HepG2 (cell line): Measurements from ENCODE around the gene GNG12. TPM values are rescaled to one million over a fixed set of nuclear protein-coding genes. Genes with fewer than 3 reads are reported as not detected.

Source experiments
- ATAC-seq: fragments of 200-7000 bp; cut with Tn5 transposase; 3 replicates; pipeline ENCODE4 v1.9.1; 2020; ENCODE audit warnings: mild to moderate bottlenecking, moderate library complexity
- BruUV-seq: library from RNA; stranded (reverse); fragments of 400-500 nt; replicated peaks from 2 replicates; lab custom pipeline; 2021; lab: Mats Ljungman, UMichigan
- CTCF ChIA-PET: fragments of 300-600 bp; formaldehyde crosslinking; extraction: SDS; loops from one replicate; lab custom pipeline; 2021; ENCODE audit warnings: low total read pairs, inconsistent platforms, low intra/inter-chr PET ratio; lab: Yijun Ruan, JAX
- POLR2A ChIA-PET: fragments of 350-600 bp; sonication (Branson Sonifier 250); formaldehyde crosslinking; loops from one replicate; lab custom pipeline; 2020; ENCODE audit warnings: antibody characterized with exemption, inconsistent platforms; lab: Yijun Ruan, JAX
- DNase-seq: peaks from one replicate; pipeline ENCODE4 v3.0.0-alpha.2; 2015; ENCODE audit warnings: low spot score
- FAIRE-seq: peaks from 3 replicates; lab custom pipeline; 2011; peaks lifted over from hg19 to GRCh38; lab: Jason Lieb, UNC
- H2AFZ ChIP-seq: one replicate; pipeline ENCODE4 v1.6.1; 2011; ENCODE audit warnings: low read length, inconsistent platforms
- H3K27ac ChIP-seq: fragments of 300-600 bp; 3 replicates; pipeline ENCODE4 v1.8.0; 2011; ENCODE audit warnings: mixed run types, mild to moderate bottlenecking, mixed read lengths, low read length, inconsistent platforms; ENCODE audit not compliant: insufficient read depth; ENCODE audit errors: extremely low read length
- H3K27me3 ChIP-seq, 2 experiments: fragments of 200-600 bp in 1 of 2; 2 replicates in 1 of 2; 3 replicates in 1 of 2; pipeline versions ENCODE4 v1.6.0 to v1.8.0; 2011; ENCODE audit warnings: low read length in 2 of 2, mild to moderate bottlenecking in 2 of 2, moderate library complexity in 2 of 2, inconsistent platforms in 1 of 2; ENCODE audit not compliant: insufficient read depth in 2 of 2, control insufficient read depth in 1 of 2
- H3K36me3 ChIP-seq, 2 experiments: fragments of 200-600 bp in 1 of 2; replicated peaks in 1 of 2; 2 replicates in 1 of 2; 3 replicates in 1 of 2; pipeline versions ENCODE4 v1.5.1 to v1.8.0; 2011; ENCODE audit warnings: low read length in 2 of 2, inconsistent platforms in 1 of 2; ENCODE audit not compliant: insufficient read depth in 2 of 2, control insufficient read depth in 1 of 2
- H3K4me1 ChIP-seq: 2 replicates; pipeline ENCODE4 v1.5.1; 2012; ENCODE audit warnings: low read length, inconsistent platforms; ENCODE audit not compliant: insufficient read depth
- H3K4me2 ChIP-seq: 2 replicates; pipeline ENCODE4 v1.6.0; 2011; ENCODE audit warnings: low read depth, low read length, inconsistent platforms
- H3K4me3 ChIP-seq, 3 experiments: fragments of 200-600 bp in 1 of 3; sonication (generic), shearing (Covaris generic) in 1 of 3; replicated peaks in 1 of 3; 2 replicates each; pipeline ENCODE4 v1.5.1; 2011 to 2016; ENCODE audit warnings: low read length in 3 of 3, inconsistent platforms in 2 of 3, low read depth in 2 of 3, mild to moderate bottlenecking in 2 of 3, control low read depth in 1 of 3, mixed read lengths in 1 of 3; ENCODE audit not compliant: insufficient read depth in 1 of 3
- H3K79me2 ChIP-seq: one replicate; pipeline ENCODE4 v1.6.1; 2011; ENCODE audit warnings: low read length, inconsistent platforms; ENCODE audit not compliant: insufficient read depth
- H3K9ac ChIP-seq: 2 replicates; pipeline ENCODE4 v1.6.0; 2011; ENCODE audit warnings: mild to moderate bottlenecking, low read depth, low read length, inconsistent platforms; ENCODE audit not compliant: insufficient read depth
- H3K9me3 ChIP-seq: 2 replicates; pipeline ENCODE4 v1.5.1; 2012; ENCODE audit warnings: mild to moderate bottlenecking, low read length
- H4K20me1 ChIP-seq: 2 replicates; pipeline ENCODE4 v1.6.0; 2011; ENCODE audit warnings: inconsistent platforms, mild to moderate bottlenecking, low read length, moderate library complexity; ENCODE audit not compliant: insufficient read depth
- ATF7 ChIP-seq, 2 experiments: fragments of 450-650 bp in 1 of 2; sonication (generic) in 1 of 2; formaldehyde crosslinking in 1 of 2; IDR thresholded peaks; 2 replicates each; pipeline versions ENCODE4 v1.4.0 to v1.6.1; 2016 to 2020; ENCODE audit warnings: antibody characterized with exemption in 1 of 2, mild to moderate bottlenecking in 1 of 2, missing genetic modification reagents in 1 of 2
- CREB1 ChIP-seq, 2 experiments: fragments of 450-650 bp in 1 of 2; IDR thresholded peaks; 2 replicates each; pipeline ENCODE4 v1.6.1; 2016 to 2017; ENCODE audit warnings: control low read depth in 1 of 2, mild to moderate bottlenecking in 1 of 2, missing compliant biosample characterization in 1 of 2, missing genetic modification characterization in 1 of 2
- FOXO1 ChIP-seq: sonication (generic); formaldehyde crosslinking; IDR thresholded peaks from 2 replicates; pipeline ENCODE4 v1.4.0; 2020; ENCODE audit warnings: missing genetic modification reagents
- RXRB ChIP-seq: IDR thresholded peaks from 2 replicates; pipeline ENCODE4 v1.6.1; 2016; ENCODE audit warnings: borderline replicate concordance, missing genetic modification reagents, missing compliant biosample characterization
- ZFAT ChIP-seq: sonication (generic); formaldehyde crosslinking; conservative IDR thresholded peaks from 2 replicates; pipeline ENCODE4 v1.8.1; 2023; ENCODE audit warnings: missing genetic modification reagents, inconsistent platforms
- ZNF570 ChIP-seq: sonication (generic); formaldehyde crosslinking; IDR thresholded peaks from 2 replicates; pipeline ENCODE4 v1.4.0; 2020; ENCODE audit warnings: mild to moderate bottlenecking, missing genetic modification reagents, borderline replicate concordance
- WGBS: methylation state at CpG from one replicate; pipeline ENCODE4 v1.1.6; 2017; ENCODE audit warnings: low lambda C conversion rate; 5-methylcytosine and 5-hydroxymethylcytosine counted together
- in situ Hi-C: cut with HindIII; loops from 2 replicates; pipeline ENCODE4 v1.10.0; 2017; ENCODE audit warnings: low pct_unique_long_range_greater_than_20kb; ENCODE audit not compliant: extremely low pct_ligation_motif_present
- intact Hi-C: fragments of 100-400 bp; cut with micrococcal nuclease; formaldehyde crosslinking; loops from one replicate; pipeline ENCODE4 v1.10.0; 2022; ENCODE audit not compliant: unreplicated experiment
- polyA plus RNA-seq, 8 experiments: library from polyadenylated mRNA; depleted of rRNA in 3 of 8; stranded (reverse) in 7 of 8; unstranded in 1 of 8; fragments of >200 nt; fragmentation: Illumina TruSeq in 4 of 8; extraction: Trizol in 4 of 8; gene quantifications; 2 replicates each; pipeline versions ENCODE4 v1.2.1 to v1.2.3, GENCODE V29; 2011 to 2016; ENCODE audit warnings: low read depth in 4 of 8, missing spikeins in 1 of 8, mixed read lengths in 1 of 8; ENCODE audit not compliant: insufficient read depth in 1 of 8
- total RNA-seq, 5 experiments: library from RNA; depleted of rRNA; stranded (reverse); fragments of >200 nt; fragmentation: Illumina TruSeq; extraction: Trizol; gene quantifications; 2 replicates each; pipeline ENCODE4 v1.2.3, GENCODE V29; 2016; ENCODE audit warnings: low read depth in 1 of 5
- TF ChIP-seq, protein P1 (sequence below): IDR thresholded peaks from 2 replicates; pipeline ENCODE4 v1.6.1; 2016

The GNG12 gene
- total and polyA plus RNA-seq, 2 of the 13 experiments (the other 11 are each of a cell fraction or from before 2014, with no cell fraction given) = 0.11 TPM

GRCh38 chr1:67672260-67672803 lies 160.9 kb downstream of the GNG12 start (continued):
- TF ChIP-seq RXRB (CRISPR knock-in tag) (0 out of 2 replicates have a peak, but pooled peaks have one; percentile 20), FOXO1 (CRISPR knock-in tag) (no peak), ZNF570 (CRISPR knock-in tag) (no peak)
- TF ChIP-seq, protein P1, sequence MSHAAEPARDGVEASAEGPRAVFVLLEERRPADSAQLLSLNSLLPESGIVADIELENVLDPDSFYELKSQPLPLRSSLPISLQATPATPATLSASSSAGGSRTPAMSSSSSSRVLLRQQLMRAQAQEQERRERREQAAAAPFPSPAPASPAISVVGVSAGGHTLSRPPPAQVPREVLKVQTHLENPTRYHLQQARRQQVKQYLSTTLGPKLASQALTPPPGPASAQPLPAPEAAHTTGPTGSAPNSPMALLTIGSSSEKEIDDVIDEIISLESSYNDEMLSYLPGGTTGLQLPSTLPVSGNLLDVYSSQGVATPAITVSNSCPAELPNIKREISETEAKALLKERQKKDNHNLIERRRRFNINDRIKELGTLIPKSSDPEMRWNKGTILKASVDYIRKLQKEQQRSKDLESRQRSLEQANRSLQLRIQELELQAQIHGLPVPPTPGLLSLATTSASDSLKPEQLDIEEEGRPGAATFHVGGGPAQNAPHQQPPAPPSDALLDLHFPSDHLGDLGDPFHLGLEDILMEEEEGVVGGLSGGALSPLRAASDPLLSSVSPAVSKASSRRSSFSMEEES (CRISPR knock-in tag) = no peak
- TF ChIP-seq, all 625 proteins: peak for 9

DNA sequence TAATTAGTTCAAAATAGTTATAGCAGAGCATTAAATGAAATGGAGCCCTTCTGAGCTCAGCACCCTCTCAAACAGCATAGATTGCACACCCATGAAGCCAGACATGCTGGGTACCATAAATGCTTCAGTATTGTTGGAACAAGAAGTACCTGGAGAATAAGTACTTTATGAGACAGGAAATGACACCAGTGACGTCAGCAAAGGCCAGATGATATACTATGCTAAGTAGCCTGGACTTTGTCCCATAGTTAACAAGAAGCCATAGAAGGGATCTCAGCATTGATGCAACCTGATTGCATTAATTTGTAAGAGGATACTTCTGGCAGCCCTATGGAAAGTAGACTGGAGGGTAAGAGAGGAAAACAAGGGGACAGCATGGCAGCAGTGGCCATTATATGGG lies 164.6 kb downstream of the GNG12 start:
- no peak overlapping the region for H2AFZ ChIP-seq
- FAIRE-seq = no peak

More for the DNA sequence above, 164.6 kb downstream of the GNG12 start:
- in situ Hi-C loops = no loop called here
- TF ChIP-seq CREB1 (IDR thresholded peaks at IDR 0.05) = peak; percentile 93
- TF ChIP-seq CREB1 (CRISPR knock-in tag; IDR thresholded peaks at IDR 0.05) = no peak
- TF ChIP-seq ATF7 (IDR thresholded peaks at IDR 0.05) = peak; percentile 30; the same call in 1 of the 2 replicates
- TF ChIP-seq ATF7 (CRISPR knock-in tag; IDR thresholded peaks at IDR 0.05) = no peak
- TF ChIP-seq ZFAT (CRISPR knock-in tag) = no peak
- no peaks in the 10 kb centered on the region for H3K79me2 ChIP-seq
- WGBS = 6% methylated on average over 1 of the region's 1 CpG
- DNase-seq (no peak), ATAC-seq (no peak)
- no peaks in the 10 kb centered on the region for H4K20me1 ChIP-seq
- no peak overlapping the region for H3K27ac ChIP-seq
- no peaks in the 10 kb centered on the region for H3K36me3 ChIP-seq
- H3K4me3 ChIP-seq = no peak overlapping the region
- intact Hi-C loops = no loop called here
- no TSS peak for BruUV-seq
- H3K27me3 ChIP-seq = no peaks in the 10 kb centered on the region; a peak in 1 of 5 replicates
- ChIA-PET POLR2A (no interaction called here), CTCF (no interaction called here)
- no peak overlapping the region for H3K4me2 ChIP-seq
- no peak overlapping the region for H3K9ac ChIP-seq
- no peaks in the 10 kb centered on the region for H3K9me3 ChIP-seq
- peaks cover 22% of the 10 kb centered on the region for H3K4me1 ChIP-seq
